Smooth muscle cell (in vitro differentiated cells): Measurements from ENCODE around the gene USP31. TPM values are rescaled to one million over a fixed set of nuclear protein-coding genes. Genes with fewer than 3 reads are reported as not detected.

Experiments
- DNase-seq: peaks from one replicate; lab custom pipeline; 2025; ENCODE audit not compliant: unreplicated experiment; lab: John Stamatoyannopoulos, UW
- H2AFZ ChIP-seq: fragments of 200-600 bp; sonication (generic); 2 replicates; pipeline ENCODE4 v1.6.0; 2016; ENCODE audit warnings: antibody characterized with exemption, low read depth, mild to moderate bottlenecking
- H3F3A ChIP-seq: fragments of 200-600 bp; sonication (generic); 2 replicates; pipeline ENCODE4 v1.6.0; 2017; ENCODE audit warnings: antibody characterized with exemption, low read depth
- H3K27ac ChIP-seq: fragments of 200-600 bp; sonication (generic); 2 replicates; pipeline ENCODE4 v1.5.1; 2016; ENCODE audit warnings: low read depth, mild to moderate bottlenecking
- H3K27me3 ChIP-seq: fragments of 200-600 bp; sonication (generic); 2 replicates; pipeline ENCODE4 v1.6.1; 2016; ENCODE audit warnings: low read depth, mild to moderate bottlenecking
- H3K36me3 ChIP-seq: fragments of 200-600 bp; sonication (generic); 2 replicates; pipeline ENCODE4 v1.5.1; 2016; ENCODE audit warnings: low read depth
- H3K4me1 ChIP-seq: fragments of 200-600 bp; sonication (generic); 2 replicates; pipeline ENCODE4 v1.5.1; 2016; ENCODE audit warnings: low read depth
- H3K4me2 ChIP-seq: fragments of 200-600 bp; sonication (generic); 2 replicates; pipeline ENCODE4 v1.6.0; 2016; ENCODE audit warnings: mild to moderate bottlenecking
- H3K4me3 ChIP-seq: fragments of 200-600 bp; sonication (generic); 2 replicates; pipeline ENCODE4 v1.5.1; 2016; ENCODE audit warnings: mild to moderate bottlenecking
- H3K79me2 ChIP-seq: fragments of 200-600 bp; sonication (generic); 2 replicates; pipeline ENCODE4 v1.6.0; 2016; ENCODE audit warnings: low read depth, mild to moderate bottlenecking
- H3K9ac ChIP-seq: fragments of 200-600 bp; sonication (generic); 2 replicates; pipeline ENCODE4 v1.6.0; 2016; ENCODE audit warnings: low read depth
- H3K9me3 ChIP-seq: fragments of 200-600 bp; sonication (generic); replicated peaks from 2 replicates; pipeline ENCODE4 v1.5.1; 2016; ENCODE audit warnings: low read depth
- H4K20me1 ChIP-seq: fragments of 200-600 bp; sonication (generic); 2 replicates; pipeline ENCODE4 v1.6.0; 2016; ENCODE audit warnings: low read depth
- WGBS: methylation state at CpG from one replicate; pipeline ENCODE4 v1.1.7; 2016; ENCODE audit warnings: low lambda C conversion rate; 5-methylcytosine and 5-hydroxymethylcytosine counted together
- polyA plus RNA-seq: library from polyadenylated mRNA; unstranded; fragments of >200 nt; fragmentation: Nextera tagmentation; extraction: Ambion mirVana; gene quantifications from 2 replicates; pipeline ENCODE4 v1.2.1, GENCODE V29; 2016
- total RNA-seq: library from RNA; depleted of rRNA; stranded (reverse); fragments of >200 nt; gene quantifications from 2 replicates; pipeline ENCODE4 v1.2.3, GENCODE V29; 2014
- TF ChIP-seq, protein P1 (sequence below): fragments of 200-600 bp; sonication (generic); IDR thresholded peaks from 2 replicates; pipeline ENCODE4 v1.5.1; 2017; ENCODE audit warnings: borderline replicate concordance, mild to moderate bottlenecking, antibody characterized with exemption; ENCODE audit not compliant: insufficient read depth, poor library complexity, severe bottlenecking

The USP31 gene
- total and polyA plus RNA-seq, 2 experiments from 2014 or later, result 2.7 to 5.7 TPM

DNA sequence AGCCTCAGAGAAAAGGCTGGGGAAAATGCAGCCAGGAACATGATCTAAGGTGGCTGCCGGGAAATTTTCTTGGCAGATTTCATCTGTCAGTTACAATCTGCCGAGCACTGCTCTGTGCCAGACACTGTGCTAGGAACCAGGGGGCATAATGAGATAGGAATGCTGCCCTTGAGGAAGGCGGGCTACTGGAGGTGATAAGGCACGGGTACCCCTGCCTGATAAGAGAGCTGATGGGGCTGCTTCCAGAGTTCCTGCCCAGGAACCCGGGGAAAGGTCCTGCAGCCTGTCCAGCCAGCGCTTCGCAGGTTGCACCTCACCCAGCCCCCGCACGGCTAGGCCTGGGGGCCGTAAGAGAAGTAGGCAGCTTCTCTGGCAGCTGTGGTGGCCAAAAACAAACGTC, 36.4 kb upstream of the USP31 start:
- H4K20me1 ChIP-seq, result no peaks in the 10 kb centered on the region
- H3K27ac ChIP-seq, result no peak overlapping the region
- peaks cover 4% of the 10 kb centered on the region for H3K4me1 ChIP-seq

GRCh38 chr16:23183543-23183862, 34.3 kb upstream of the USP31 start:
- no peak overlapping the region for H3K27ac ChIP-seq
- H3K36me3 ChIP-seq, result no peaks in the 10 kb centered on the region

More for the DNA sequence above, 36.4 kb upstream of the USP31 start:
- H2AFZ ChIP-seq, result no peak overlapping the region
- H3K4me3 ChIP-seq, result no peak overlapping the region
- H3K27me3 ChIP-seq, result peaks cover 76% of the 10 kb centered on the region
- H3K79me2 ChIP-seq, result no peaks in the 10 kb centered on the region
- 77% methylated on average over 11 of the region's 11 CpGs for WGBS
- no peak for DNase-seq
- TF ChIP-seq, protein P1, sequence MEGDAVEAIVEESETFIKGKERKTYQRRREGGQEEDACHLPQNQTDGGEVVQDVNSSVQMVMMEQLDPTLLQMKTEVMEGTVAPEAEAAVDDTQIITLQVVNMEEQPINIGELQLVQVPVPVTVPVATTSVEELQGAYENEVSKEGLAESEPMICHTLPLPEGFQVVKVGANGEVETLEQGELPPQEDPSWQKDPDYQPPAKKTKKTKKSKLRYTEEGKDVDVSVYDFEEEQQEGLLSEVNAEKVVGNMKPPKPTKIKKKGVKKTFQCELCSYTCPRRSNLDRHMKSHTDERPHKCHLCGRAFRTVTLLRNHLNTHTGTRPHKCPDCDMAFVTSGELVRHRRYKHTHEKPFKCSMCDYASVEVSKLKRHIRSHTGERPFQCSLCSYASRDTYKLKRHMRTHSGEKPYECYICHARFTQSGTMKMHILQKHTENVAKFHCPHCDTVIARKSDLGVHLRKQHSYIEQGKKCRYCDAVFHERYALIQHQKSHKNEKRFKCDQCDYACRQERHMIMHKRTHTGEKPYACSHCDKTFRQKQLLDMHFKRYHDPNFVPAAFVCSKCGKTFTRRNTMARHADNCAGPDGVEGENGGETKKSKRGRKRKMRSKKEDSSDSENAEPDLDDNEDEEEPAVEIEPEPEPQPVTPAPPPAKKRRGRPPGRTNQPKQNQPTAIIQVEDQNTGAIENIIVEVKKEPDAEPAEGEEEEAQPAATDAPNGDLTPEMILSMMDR, result no peak
- no peaks in the 10 kb centered on the region for H3F3A ChIP-seq
- H3K4me2 ChIP-seq, result no peak overlapping the region
- no peaks in the 10 kb centered on the region for H3K36me3 ChIP-seq
- H3K9me3 ChIP-seq, result no peaks in the 10 kb centered on the region
- H3K9ac ChIP-seq, result no peak overlapping the region

DNA sequence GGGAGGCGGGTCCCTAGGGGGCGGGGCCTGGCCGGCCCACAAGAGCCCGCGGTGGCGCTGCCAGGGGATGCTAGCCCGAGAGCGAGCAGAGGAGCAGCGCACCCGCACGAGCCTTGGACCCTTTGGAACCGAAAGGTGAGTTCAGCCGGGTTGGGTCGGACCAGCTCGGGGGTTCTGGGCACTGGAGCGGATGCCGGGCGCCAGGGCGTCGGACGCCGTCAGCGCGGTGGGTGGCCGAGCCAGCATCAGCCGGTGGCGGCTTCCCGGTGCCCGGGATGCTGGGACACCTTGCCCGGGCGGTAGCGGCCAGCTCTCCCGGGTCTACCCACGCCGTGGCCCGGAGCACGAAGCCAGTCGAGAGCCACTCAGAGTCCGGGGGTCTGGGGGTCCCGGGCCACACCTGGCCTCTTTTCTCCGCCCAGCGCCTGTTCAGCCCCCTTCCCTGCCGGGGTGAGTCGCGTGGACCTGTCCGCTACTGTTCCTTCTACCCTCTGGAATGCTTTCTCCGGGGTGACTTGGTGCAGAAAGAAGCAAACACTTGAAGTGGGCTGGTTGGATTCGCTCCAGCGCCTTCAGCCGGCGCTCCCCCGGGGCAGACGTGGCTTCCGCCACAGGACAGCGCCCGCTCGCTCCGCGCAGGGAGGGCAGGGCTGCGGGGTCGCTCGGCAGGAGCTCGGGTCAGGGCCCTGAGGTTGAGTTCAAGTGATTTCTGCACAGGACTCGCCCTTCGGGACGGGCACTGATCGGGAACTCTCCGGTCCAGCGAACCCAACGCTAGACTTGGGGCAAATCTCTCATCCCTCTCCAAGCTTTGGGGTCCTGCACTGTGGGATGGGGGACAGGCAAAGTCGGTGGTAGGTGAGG, 33.7 kb upstream of the USP31 start, which contains the start of gene SCNN1G:
SCNN1G (plus strand) TSS at position 67 of the 864 bp plus-strand sequence. CDS start 3,527 bp downstream, outside the sequence.
- Histone ChIP-seq H3K4me3 (peak within 1 kb of the TSS; percentile 21), H3K9ac (no peak within 1 kb of the TSS), H4K20me1 (no peaks in the 10 kb centered on the region), H3K27ac (no peak within 1 kb of the TSS), H3F3A (no peaks in the 10 kb centered on the region), H3K4me2 (peak within 1 kb of the TSS; percentile 71), H2AFZ (no peak within 1 kb of the TSS), H3K36me3 (no peaks in the 10 kb centered on the region), H3K27me3 (peaks cover 73% of the 10 kb centered on the region), H3K79me2 (no peaks in the 10 kb centered on the region), H3K9me3 (no peaks in the 10 kb centered on the region), H3K4me1 (peaks cover 4% of the 10 kb centered on the region)
- TF ChIP-seq, protein P1, result no peak
- 8% methylated on average over 65 of the region's 71 CpGs for WGBS
- DNase-seq, result no peak

More at GRCh38 chr16:23183543-23183862, 34.3 kb upstream of the USP31 start:
- 38% methylated on average over 4 of the region's 4 CpGs for WGBS
- H3K9ac ChIP-seq, result no peak overlapping the region
- no peaks in the 10 kb centered on the region for H3F3A ChIP-seq
- no peaks in the 10 kb centered on the region for H3K79me2 ChIP-seq
- no peaks in the 10 kb centered on the region for H3K9me3 ChIP-seq
- TF ChIP-seq, protein P1, result no peak
- no peak overlapping the region for H2AFZ ChIP-seq
- DNase-seq, result no peak
- H4K20me1 ChIP-seq, result no peaks in the 10 kb centered on the region
- no peak overlapping the region for H3K4me2 ChIP-seq
- H3K4me1 ChIP-seq, result peaks cover 4% of the 10 kb centered on the region
- H3K4me3 ChIP-seq, result no peak overlapping the region
- H3K27me3 ChIP-seq, result peaks cover 78% of the 10 kb centered on the region
